Measurements from ENCODE around the gene KRT28.

Gene KRT28

GRCh38 chr17:40810494-40810893 is 10.7 kb upstream of the KRT28 start:
- H3K4me3 Mint-ChIP-seq, result no peak overlapping the region
- DNase-seq, result no peak
- peaks cover 79% of the 10 kb centered on the region for H3K27me3 Mint-ChIP-seq
- H3K36me3 Mint-ChIP-seq (ENCODE audit: low read depth), result no peaks in the 10 kb centered on the region
- H3K9me3 Mint-ChIP-seq, result no peaks in the 10 kb centered on the region
- no peak overlapping the region for H3K27ac Mint-ChIP-seq
- H3K4me1 Mint-ChIP-seq (ENCODE audit: low read depth), result no peaks in the 10 kb centered on the region

GRCh38 chr17:40809721-40810421 is 10.1 kb upstream of the KRT28 start:
- no peaks in the 10 kb centered on the region for H3K36me3 Mint-ChIP-seq (ENCODE audit: low read depth)
- peaks cover 84% of the 10 kb centered on the region for H3K27me3 Mint-ChIP-seq
- H3K27ac Mint-ChIP-seq, result no peak overlapping the region

GRCh38 chr17:40806131-40806530 is 6.4 kb upstream of the KRT28 start:
- Mint-ChIP-seq H3K4me1 (ENCODE audit: low read depth) (peaks cover 2% of the 10 kb centered on the region), H3K4me3 (no peak overlapping the region), H3K27me3 (peaks cover 57% of the 10 kb centered on the region), H3K9me3 (no peaks in the 10 kb centered on the region), H3K27ac (no peak overlapping the region), H3K36me3 (ENCODE audit: low read depth) (no peaks in the 10 kb centered on the region)
- DNase-seq, result no peak

More at GRCh38 chr17:40809721-40810421, 10.1 kb upstream of the KRT28 start:
- DNase-seq, result no peak
- H3K9me3 Mint-ChIP-seq, result no peaks in the 10 kb centered on the region
- no peak overlapping the region for H3K4me3 Mint-ChIP-seq
- H3K4me1 Mint-ChIP-seq (ENCODE audit: low read depth), result no peaks in the 10 kb centered on the region

GRCh38 chr17:40803617-40804082 is 3.9 kb upstream of the KRT28 start:
- H3K27me3 Mint-ChIP-seq, result peaks cover 43% of the 10 kb centered on the region
- no peak overlapping the region for H3K27ac Mint-ChIP-seq
- DNase-seq, result peak; percentile 83
- H3K36me3 Mint-ChIP-seq (ENCODE audit: low read depth), result no peaks in the 10 kb centered on the region
- H3K4me1 Mint-ChIP-seq (ENCODE audit: low read depth), result peaks cover 2% of the 10 kb centered on the region
- no peaks in the 10 kb centered on the region for H3K9me3 Mint-ChIP-seq
- no peak overlapping the region for H3K4me3 Mint-ChIP-seq

GRCh38 chr17:40801157-40801556 is 1.4 kb upstream of the KRT28 start:
- H3K27me3 Mint-ChIP-seq, result peaks cover 38% of the 10 kb centered on the region
- no peaks in the 10 kb centered on the region for H3K36me3 Mint-ChIP-seq (ENCODE audit: low read depth)
- H3K27ac Mint-ChIP-seq, result no peak overlapping the region
- no peak overlapping the region for H3K4me3 Mint-ChIP-seq
- no peak for DNase-seq
- H3K4me1 Mint-ChIP-seq (ENCODE audit: low read depth), result peaks cover 2% of the 10 kb centered on the region
- H3K9me3 Mint-ChIP-seq, result no peaks in the 10 kb centered on the region

GRCh38 chr17:40800381-40800780 is 622 bp upstream of the KRT28 start:
- Mint-ChIP-seq H3K4me3 (no peak overlapping the region), H3K27me3 (peaks cover 36% of the 10 kb centered on the region)

GRCh38 chr17:40796846-40797245 is 2.9 kb downstream of the KRT28 start:
- Mint-ChIP-seq H3K36me3 (ENCODE audit: low read depth) (no peaks in the 10 kb centered on the region), H3K9me3 (no peaks in the 10 kb centered on the region), H3K4me1 (ENCODE audit: low read depth) (no peaks in the 10 kb centered on the region), H3K27ac (no peak overlapping the region), H3K27me3 (peaks cover 34% of the 10 kb centered on the region), H3K4me3 (no peak overlapping the region)
- DNase-seq, result no peak

More at GRCh38 chr17:40800381-40800780, 622 bp upstream of the KRT28 start:
- no peaks in the 10 kb centered on the region for H3K36me3 Mint-ChIP-seq (ENCODE audit: low read depth)
- no peak for DNase-seq
- no peak overlapping the region for H3K27ac Mint-ChIP-seq
- H3K9me3 Mint-ChIP-seq, result no peaks in the 10 kb centered on the region
- peaks cover 2% of the 10 kb centered on the region for H3K4me1 Mint-ChIP-seq (ENCODE audit: low read depth)

GRCh38 chr17:40795019-40795667 is 4.6 kb downstream of the KRT28 start:
- DNase-seq, result no peak
- H3K9me3 Mint-ChIP-seq, result no peaks in the 10 kb centered on the region
- no peaks in the 10 kb centered on the region for H3K4me1 Mint-ChIP-seq (ENCODE audit: low read depth)
- no peak overlapping the region for H3K4me3 Mint-ChIP-seq
- H3K27me3 Mint-ChIP-seq, result peaks cover 34% of the 10 kb centered on the region
- no peaks in the 10 kb centered on the region for H3K36me3 Mint-ChIP-seq (ENCODE audit: low read depth)
- no peak overlapping the region for H3K27ac Mint-ChIP-seq

GRCh38 chr17:40794466-40794865 is 5.3 kb downstream of the KRT28 start:
- Mint-ChIP-seq H3K36me3 (ENCODE audit: low read depth) (no peaks in the 10 kb centered on the region), H3K9me3 (no peaks in the 10 kb centered on the region), H3K4me3 (no peak overlapping the region), H3K27ac (no peak overlapping the region), H3K27me3 (peaks cover 32% of the 10 kb centered on the region), H3K4me1 (ENCODE audit: low read depth) (no peaks in the 10 kb centered on the region)
- no peak for DNase-seq

- H3K4me3 Mint-ChIP-seq, result no peak overlapping the region
- no peak for DNase-seq
- no peaks in the 10 kb centered on the region for H3K4me1 Mint-ChIP-seq (ENCODE audit: low read depth)
- H3K9me3 Mint-ChIP-seq, result no peaks in the 10 kb centered on the region
- no peaks in the 10 kb centered on the region for H3K36me3 Mint-ChIP-seq (ENCODE audit: low read depth)
- peaks cover 28% of the 10 kb centered on the region for H3K27me3 Mint-ChIP-seq
- H3K27ac Mint-ChIP-seq, result no peak overlapping the region
Observed at GRCh38 chr17:40793832-40794231, 5.9 kb downstream of the KRT28 start.

- DNase-seq, result no peak
Observed at GRCh38 chr17:40791787-40792436, 7.8 kb downstream of the KRT28 start.

GRCh38 chr17:40791111-40791510 is 8.6 kb downstream of the KRT28 start:
- Mint-ChIP-seq H3K4me3 (no peak overlapping the region), H3K27ac (no peak overlapping the region), H3K9me3 (no peaks in the 10 kb centered on the region), H3K36me3 (ENCODE audit: low read depth) (no peaks in the 10 kb centered on the region), H3K4me1 (ENCODE audit: low read depth) (no peaks in the 10 kb centered on the region), H3K27me3 (peaks cover 14% of the 10 kb centered on the region)
- no peak for DNase-seq

More at GRCh38 chr17:40791787-40792436, 7.8 kb downstream of the KRT28 start:
- Mint-ChIP-seq H3K4me3 (no peak overlapping the region), H3K4me1 (ENCODE audit: low read depth) (no peaks in the 10 kb centered on the region), H3K27ac (no peak overlapping the region), H3K27me3 (peaks cover 18% of the 10 kb centered on the region), H3K9me3 (no peaks in the 10 kb centered on the region), H3K36me3 (ENCODE audit: low read depth) (no peaks in the 10 kb centered on the region)

- peaks cover 4% of the 10 kb centered on the region for H3K4me1 Mint-ChIP-seq (ENCODE audit: low read depth)
- H3K27me3 Mint-ChIP-seq, result peaks cover 42% of the 10 kb centered on the region
- no peak within 1 kb of the TSS for H3K4me3 Mint-ChIP-seq
- no peaks in the 10 kb centered on the region for H3K9me3 Mint-ChIP-seq
- no peak within 1 kb of the TSS for H3K27ac Mint-ChIP-seq
- no peak for DNase-seq
- H3K36me3 Mint-ChIP-seq (ENCODE audit: low read depth), result no peaks in the 10 kb centered on the region
Observed at GRCh38 chr17:40782450-40782849, 17.3 kb downstream of the KRT28 start, which contains the start of gene KRT27. TSS of gene KRT27 (minus strand) at chr17:40782550. CDS start at chr17:40782493, 57 bp downstream.

GRCh38 chr17:40779181-40779909 is 20.4 kb downstream of the KRT28 start:
- H3K9me3 Mint-ChIP-seq, result no peaks in the 10 kb centered on the region
- H3K4me1 Mint-ChIP-seq (ENCODE audit: low read depth), result peaks cover 4% of the 10 kb centered on the region
- H3K27ac Mint-ChIP-seq, result no peak overlapping the region
- peaks cover 66% of the 10 kb centered on the region for H3K27me3 Mint-ChIP-seq
- H3K36me3 Mint-ChIP-seq (ENCODE audit: low read depth), result no peaks in the 10 kb centered on the region
- peak; percentile 42 for DNase-seq
- H3K4me3 Mint-ChIP-seq, result peak overlapping the region; percentile 26

All from activated T-cell treated with anti-CD3 and anti-CD28 coated beads, Interleukin-2, amount 50 U/mL, for 24 hours (primary cell).